GM12878 (cell line): ENCODE data around the gene PPM1N. TPM values are rescaled to one million over a fixed set of nuclear protein-coding genes. Genes with fewer than 3 reads are reported as not detected.

Source experiments
- BCLAF1 ChIP-seq: fragments of 450-650 bp; IDR thresholded peaks from 2 replicates; pipeline ENCODE4 v1.6.1; 2017; ENCODE audit warnings: antibody characterized with exemption, mild to moderate bottlenecking, moderate library complexity
- CREB1 ChIP-seq: IDR thresholded peaks from 2 replicates; pipeline ENCODE4 v1.6.1; 2012; ENCODE audit warnings: low read depth, mild to moderate bottlenecking, inconsistent platforms
- CREM ChIP-seq: IDR thresholded peaks from 2 replicates; pipeline ENCODE4 v1.6.1; 2014; ENCODE audit warnings: antibody characterized with exemption, low read depth
- HDAC6 ChIP-seq: fragments of 200-600 bp; sonication (generic); IDR thresholded peaks from one replicate; pipeline ENCODE4 v1.8.0; 2017; ENCODE audit warnings: antibody characterized with exemption; ENCODE audit not compliant: unreplicated experiment
- HSF1 ChIP-seq: fragments of 150-350 bp; IDR thresholded peaks from 2 replicates; pipeline ENCODE4 v1.6.1; 2014; ENCODE audit warnings: mild to moderate bottlenecking, low read depth, low read length
- IKZF1 ChIP-seq: fragments of 450-650 bp; conservative IDR thresholded peaks from 2 replicates; pipeline ENCODE4 v1.6.1; 2017; ENCODE audit warnings: antibody characterized with exemption, mild to moderate bottlenecking
- NR2C1 ChIP-seq: fragments of 450-650 bp; IDR thresholded peaks from 2 replicates; pipeline ENCODE4 v1.6.1; 2017; ENCODE audit warnings: antibody characterized with exemption, mild to moderate bottlenecking, moderate library complexity
- NR2C2 ChIP-seq: IDR thresholded peaks from 2 replicates; pipeline ENCODE4 v1.6.1; 2011; ENCODE audit warnings: borderline replicate concordance, low read depth; ENCODE audit not compliant: control insufficient read depth, insufficient read length
- POU2F2 ChIP-seq: IDR thresholded peaks from 3 replicates; pipeline ENCODE4 v1.6.1; 2011; ENCODE audit warnings: low read depth, mild to moderate bottlenecking, low read length, borderline replicate concordance
- REST ChIP-seq: IDR thresholded peaks from 2 replicates; pipeline ENCODE4 v1.6.1; 2012; ENCODE audit warnings: mild to moderate bottlenecking, low read depth, low read length
- SMARCA5 ChIP-seq: fragments of 450-650 bp; IDR thresholded peaks from 2 replicates; pipeline ENCODE4 v1.6.1; 2017; ENCODE audit warnings: mild to moderate bottlenecking
- SMC3 ChIP-seq: IDR thresholded peaks from 2 replicates; pipeline ENCODE4 v1.6.1; 2011; ENCODE audit warnings: low read length, improper control_type of control experiment, borderline replicate concordance
- SPI1 ChIP-seq: IDR thresholded peaks from 2 replicates; pipeline ENCODE4 v1.6.1; 2011; ENCODE audit warnings: low read depth, mild to moderate bottlenecking, low read length, moderate library complexity, borderline replicate concordance; ENCODE audit not compliant: insufficient read depth
- SRF ChIP-seq, 2 experiments: IDR thresholded peaks; 2 replicates each; pipeline ENCODE4 v1.6.1; 2011; ENCODE audit warnings: low read depth in 2 of 2, low read length in 2 of 2, mild to moderate bottlenecking in 1 of 2, moderate library complexity in 1 of 2
- TCF3 ChIP-seq: IDR thresholded peaks from 2 replicates; pipeline ENCODE4 v1.6.1; 2012; ENCODE audit warnings: low read depth, mild to moderate bottlenecking, low read length, borderline replicate concordance; ENCODE audit not compliant: insufficient read depth
- WRNIP1 ChIP-seq: IDR thresholded peaks from 2 replicates; pipeline ENCODE4 v1.6.1; 2011; ENCODE audit warnings: low read depth, low read length, improper control_type of control experiment, borderline replicate concordance
- ZBTB11 ChIP-seq: fragments of 450-650 bp; formaldehyde crosslinking; IDR thresholded peaks from 2 replicates; pipeline ENCODE4 v1.5.0; 2022; ENCODE audit warnings: mild to moderate bottlenecking, missing genetic modification characterization
- polyA plus RNA-seq, 11 experiments: library from polyadenylated mRNA; depleted of rRNA in 4 of 11; unstranded in 6 of 11; stranded (reverse) in 5 of 11; fragments of >200 nt; fragmentation: Nextera tagmentation in 4 of 11; fragmentation: Illumina TruSeq in 1 of 11; extraction: Ambion mirVana in 4 of 11; extraction: Trizol in 1 of 11; gene quantifications; 1 replicate in 1 of 11; 2 replicates in 10 of 11; pipeline versions ENCODE4 v1.2.1 to v1.2.3, GENCODE V29; 2011 to 2016; ENCODE audit warnings: inconsistent platforms in 2 of 11, missing spikeins in 2 of 11, low read depth in 1 of 11
- total RNA-seq, 4 experiments: library from RNA; depleted of rRNA in 3 of 4; stranded (reverse); fragments of >200 nt in 3 of 4; fragmentation: Illumina TruSeq in 1 of 4; extraction: Trizol in 1 of 4; gene quantifications; 2 replicates each; pipeline versions ENCODE4 v1.2.1 to v1.2.3, GENCODE V29; 2013 to 2021

The PPM1N gene
- total and polyA plus RNA-seq, 10 of the 15 experiments (the other 5 are each of a cell fraction or from before 2014, with no cell fraction given): 1.6 to 5.4 (median 3.7) TPM

GRCh38 chr19:45485305-45486077, 12.8 kb upstream of the PPM1N start (continued):
- TF ChIP-seq WRNIP1: no peak
- 0 out of 2 replicates have a peak, but pooled peaks have one; percentile 15 for TF ChIP-seq HSF1
- TF ChIP-seq CREB1: peak; percentile 88
- peak; percentile 55; the same call in 1 of the 2 replicates for TF ChIP-seq SMC3
- TF ChIP-seq HDAC6: no peak
- no peak for TF ChIP-seq NR2C2
- TF ChIP-seq ZBTB11 (CRISPR knock-in tag): no peak
- peak; percentile 94 for TF ChIP-seq IKZF1
- TF ChIP-seq TCF3: no peak
- no peak for TF ChIP-seq REST
- peak; percentile 28; the same call in 1 of the 3 replicates for TF ChIP-seq POU2F2
- peak; percentile 51; the same call in 1 of the 2 replicates for TF ChIP-seq SMARCA5
- TF ChIP-seq NR2C1: 0 out of 2 replicates have a peak, but pooled peaks have one; percentile 32
- TF ChIP-seq CREM: peak; percentile 91
- TF ChIP-seq BCLAF1: no peak
- 0 out of 4 replicates have a peak, but pooled peaks of 1 of the 2 experiments have one; percentile 24 for TF ChIP-seq SRF (IDR thresholded peaks at IDR 0.05; ENCODE audit: low read depth in 2 of 2, low read length in 2 of 2)
- TF ChIP-seq SPI1: peak; percentile 28; the same call in 1 of the 2 replicates
